GM12878 (cell line): ENCODE data around the gene CNTNAP2. TPM values are rescaled to one million over a fixed set of nuclear protein-coding genes. Genes with fewer than 3 reads are reported as not detected.

Experiments used
- ATAC-seq: fragments of 200-7000 bp; cut with Tn5 transposase; 3 replicates; pipeline ENCODE4 v1.9.1; 2020; ENCODE audit warnings: mild to moderate bottlenecking, moderate library complexity
- BruUV-seq: library from RNA; stranded (reverse); fragments of 400-500 nt; replicated peaks from 2 replicates; lab custom pipeline; 2021; lab: Mats Ljungman, UMichigan
- CTCF ChIA-PET: fragments of 300-600 bp; sonication (Branson Sonifier 250); formaldehyde crosslinking; extraction: SDS; loops from one replicate; lab custom pipeline; 2021; ENCODE audit warnings: inconsistent platforms; lab: Yijun Ruan, JAX
- POLR2A ChIA-PET: fragments of 350-600 bp; formaldehyde crosslinking; extraction: SDS; loops from one replicate; lab custom pipeline; 2021; ENCODE audit warnings: inconsistent platforms; lab: Charles Lee
- RAD21 ChIA-PET: fragments of 300-600 bp; sonication (Branson Sonifier 250); formaldehyde crosslinking; loops from one replicate; lab custom pipeline; 2023; ENCODE audit warnings: antibody characterized with exemption; ENCODE audit not compliant: unreplicated experiment; lab: Charles Lee
- SMC1A ChIA-PET: fragments of 300-600 bp; sonication (Branson Sonifier 250); formaldehyde crosslinking; loops from one replicate; lab custom pipeline; 2023; ENCODE audit not compliant: unreplicated experiment, uncharacterized antibody; lab: Charles Lee
- DNase-seq: peaks from one replicate; pipeline ENCODE4 v3.0.0-alpha.2; 2011; ENCODE audit warnings: low read depth, low spot score
- FAIRE-seq: peaks from 3 replicates; lab custom pipeline; 2011; peaks lifted over from hg19 to GRCh38; lab: Jason Lieb, UNC
- H2AFZ ChIP-seq: 2 replicates; pipeline ENCODE4 v1.6.0; 2011; ENCODE audit warnings: low read depth, low read length, control low read depth; ENCODE audit not compliant: control insufficient read depth
- H3K27ac ChIP-seq: 2 replicates; pipeline ENCODE4 v1.5.1; 2011; ENCODE audit warnings: control low read depth; ENCODE audit not compliant: control insufficient read depth, insufficient read depth
- H3K27me3 ChIP-seq, 2 experiments: replicated peaks in 1 of 2; 2 replicates each; pipeline versions ENCODE4 v1.6.0 to v1.6.1; 2011; ENCODE audit warnings: low read length in 1 of 2; ENCODE audit not compliant: control insufficient read depth in 2 of 2, insufficient read depth in 2 of 2
- H3K36me3 ChIP-seq, 2 experiments: 2 replicates each; pipeline ENCODE4 v1.5.1; 2011; ENCODE audit warnings: low read length in 1 of 2; ENCODE audit not compliant: control insufficient read depth in 2 of 2, insufficient read depth in 2 of 2
- H3K4me1 ChIP-seq: 2 replicates; pipeline ENCODE4 v1.6.1; 2011; ENCODE audit warnings: mild to moderate bottlenecking, low read length, moderate library complexity, mixed read lengths; ENCODE audit not compliant: control insufficient read depth, insufficient read depth
- H3K4me2 ChIP-seq: 2 replicates; pipeline ENCODE4 v1.6.0; 2011; ENCODE audit warnings: control low read depth; ENCODE audit not compliant: control insufficient read depth, insufficient read depth
- H3K4me3 ChIP-seq: fragments of 200-600 bp; sonication (generic); 2 replicates; pipeline ENCODE4 v1.5.1; 2016
- H3K79me2 ChIP-seq: 2 replicates; pipeline ENCODE4 v1.6.0; 2011; ENCODE audit warnings: low read length; ENCODE audit not compliant: control insufficient read depth, insufficient read depth
- H3K9ac ChIP-seq: 2 replicates; pipeline ENCODE4 v1.8.0; 2011; ENCODE audit warnings: low read length, control low read depth, mixed read lengths; ENCODE audit not compliant: control insufficient read depth, insufficient read depth
- H3K9me3 ChIP-seq: replicated peaks from 3 replicates; pipeline ENCODE4 v1.5.1; 2011; ENCODE audit warnings: mild to moderate bottlenecking, low read length; ENCODE audit not compliant: control insufficient read depth, insufficient read depth
- H4K20me1 ChIP-seq: 2 replicates; pipeline ENCODE4 v1.6.0; 2011; ENCODE audit not compliant: control insufficient read depth, insufficient read depth
- BCLAF1 ChIP-seq: fragments of 450-650 bp; IDR thresholded peaks from 2 replicates; pipeline ENCODE4 v1.6.1; 2017; ENCODE audit warnings: antibody characterized with exemption, mild to moderate bottlenecking, moderate library complexity
- CREB1 ChIP-seq: IDR thresholded peaks from 2 replicates; pipeline ENCODE4 v1.6.1; 2012; ENCODE audit warnings: low read depth, mild to moderate bottlenecking, inconsistent platforms
- FOXM1 ChIP-seq: IDR thresholded peaks from 2 replicates; pipeline ENCODE4 v1.6.1; 2012; ENCODE audit warnings: low read depth, mild to moderate bottlenecking, inconsistent platforms, low read length, moderate library complexity
- POLR2AphosphoS2 ChIP-seq: IDR thresholded peaks from 2 replicates; pipeline ENCODE4 v1.6.1; 2011; ENCODE audit warnings: low read depth, mild to moderate bottlenecking, low read length, improper control_type of control experiment, moderate library complexity
- SIN3A ChIP-seq: IDR thresholded peaks from 2 replicates; pipeline ENCODE4 v1.6.1; 2012; ENCODE audit warnings: low read depth, low read length, improper control_type of control experiment
- SP1 ChIP-seq: IDR thresholded peaks from one replicate; pipeline ENCODE4 v1.6.1; 2011; ENCODE audit warnings: low read depth, low read length
- SRF ChIP-seq, 2 experiments: IDR thresholded peaks; 2 replicates each; pipeline ENCODE4 v1.6.1; 2011; ENCODE audit warnings: low read depth in 2 of 2, low read length in 2 of 2, mild to moderate bottlenecking in 1 of 2, moderate library complexity in 1 of 2
- WRNIP1 ChIP-seq: IDR thresholded peaks from 2 replicates; pipeline ENCODE4 v1.6.1; 2011; ENCODE audit warnings: low read depth, low read length, improper control_type of control experiment, borderline replicate concordance
- YY1 ChIP-seq: IDR thresholded peaks from 2 replicates; pipeline ENCODE4 v1.6.1; 2011; ENCODE audit warnings: low read depth, mild to moderate bottlenecking, low read length
- ZBED1 ChIP-seq: IDR thresholded peaks from 2 replicates; pipeline ENCODE4 v1.6.1; 2016; ENCODE audit warnings: borderline replicate concordance
- ZBTB40 ChIP-seq: fragments of 450-650 bp; IDR thresholded peaks from 2 replicates; pipeline ENCODE4 v1.6.1; 2016; ENCODE audit warnings: mild to moderate bottlenecking, moderate library complexity, borderline replicate concordance
- ZNF24 ChIP-seq: fragments of 450-650 bp; IDR thresholded peaks from 2 replicates; pipeline ENCODE4 v1.6.1; 2017; ENCODE audit warnings: antibody characterized with exemption, mild to moderate bottlenecking
- ZNF592 ChIP-seq: fragments of 450-650 bp; IDR thresholded peaks from 2 replicates; pipeline ENCODE4 v1.6.1; 2017; ENCODE audit warnings: mild to moderate bottlenecking, moderate library complexity
- WGBS: methylation state at CpG from one replicate; pipeline ENCODE4 v1.1.6; 2016; ENCODE audit warnings: low lambda C conversion rate; ENCODE audit not compliant: insufficient replicate concordance, insufficient coverage; ENCODE audit errors: missing lambda C conversion rate; 5-methylcytosine and 5-hydroxymethylcytosine counted together
- in situ Hi-C: fragments of 300-500 bp; cut with MboI; formaldehyde crosslinking; loops from 9 replicates; pipeline ENCODE4 v1.14.3; 2018; ENCODE audit warnings: mixed read lengths
- intact Hi-C: fragments of 100-400 bp; cut with micrococcal nuclease; formaldehyde crosslinking; loops from one replicate; pipeline ENCODE4 v1.14.2; 2022; ENCODE audit not compliant: unreplicated experiment
- polyA plus RNA-seq, 11 experiments: library from polyadenylated mRNA; depleted of rRNA in 4 of 11; unstranded in 6 of 11; stranded (reverse) in 5 of 11; fragments of >200 nt; fragmentation: Nextera tagmentation in 4 of 11; fragmentation: Illumina TruSeq in 1 of 11; extraction: Ambion mirVana in 4 of 11; extraction: Trizol in 1 of 11; gene quantifications; 1 replicate in 1 of 11; 2 replicates in 10 of 11; pipeline versions ENCODE4 v1.2.1 to v1.2.3, GENCODE V29; 2011 to 2016; ENCODE audit warnings: inconsistent platforms in 2 of 11, missing spikeins in 2 of 11, low read depth in 1 of 11
- total RNA-seq, 4 experiments: library from RNA; depleted of rRNA in 3 of 4; stranded (reverse); fragments of >200 nt in 3 of 4; fragmentation: Illumina TruSeq in 1 of 4; extraction: Trizol in 1 of 4; gene quantifications; 2 replicates each; pipeline versions ENCODE4 v1.2.1 to v1.2.3, GENCODE V29; 2013 to 2021

CNTNAP2 gene
- total and polyA plus RNA-seq, 10 of the 15 experiments (the other 5 are each of a cell fraction or from before 2014, with no cell fraction given) = 0.03 to 0.08 (median 0.03) TPM; not detected in 7

- Histone ChIP-seq H4K20me1 (no peaks in the 10 kb centered on the region), H3K36me3 (no peaks in the 10 kb centered on the region), H3K27me3 (no peaks in the 10 kb centered on the region), H2AFZ (no peak overlapping the region), H3K4me3 (no peak overlapping the region), H3K79me2 (no peaks in the 10 kb centered on the region), H3K9me3 (peaks cover 1% of the 10 kb centered on the region; the same call in 2 of the 3 replicates), H3K9ac (no peak overlapping the region), H3K27ac (no peak overlapping the region), H3K4me2 (0 out of 2 replicates have a peak overlapping the region, but pooled peaks have one; percentile 4), H3K4me1 (peaks cover 10% of the 10 kb centered on the region; the same call in 1 of the 2 replicates)
- BruUV-seq = no TSS peak
- in situ Hi-C loops = no loop called here
- no peak for FAIRE-seq
- ChIA-PET SMC1A (interaction anchor here (0.6 to 1.8 kb wide), 2 partner anchors 12 to 204 kb away, joined by 3 to 4 read pairs; no protein-coding TSS in a partner anchor), RAD21 (no interaction called here), CTCF (no interaction called here), POLR2A (no interaction called here)
- DNase-seq = peak; percentile 5
- intact Hi-C loops = no loop called here
- 0% methylated on average over 4 of the region's 4 CpGs for WGBS
- peak; percentile 79 for ATAC-seq
- TF ChIP-seq POLR2AphosphoS2 (no peak), FOXM1 (peak; percentile 71; the same call in 1 of the 2 replicates), ZBTB40 (no peak), WRNIP1 (no peak), SP1 (no peak), ZNF592 (0 out of 2 replicates have a peak, but pooled peaks have one; percentile 58), ZNF24 (no peak; the same call in 1 of the 2 replicates), SIN3A (no peak), CREB1 (no peak), YY1 (no peak), BCLAF1 (no peak), ZBED1 (peak; percentile 63; the same call in 1 of the 2 replicates), SRF (IDR thresholded peaks at IDR 0.05; ENCODE audit: low read depth in 2 of 2, low read length in 2 of 2) (no peak)
Measured at GRCh38 chr7:148447221-148447849, 2330.7 kb downstream of the CNTNAP2 start.
